GM19397 (cell line): ENCODE results near the gene MAPKAPK2.

ENCODE experiments used
- ATAC-seq: cut with Tn5 transposase; IDR thresholded peaks from one replicate; pipeline ENCODE4 v1.9.1; 2021; ENCODE audit warnings: mild to moderate bottlenecking, moderate library complexity; ENCODE audit not compliant: unreplicated experiment

MAPKAPK2 gene

GRCh38 chr1:206702260-206702659 lies 17.6 kb downstream of the MAPKAPK2 start:
- ATAC-seq = no peak

GRCh38 chr1:206702803-206703202 lies 18.1 kb downstream of the MAPKAPK2 start:
- no peak for ATAC-seq

GRCh38 chr1:206703661-206704060 lies 19.0 kb downstream of the MAPKAPK2 start:
- ATAC-seq = peak; percentile 65

- no peak for ATAC-seq
Observed at GRCh38 chr1:206704226-206704625, 19.5 kb downstream of the MAPKAPK2 start.

GRCh38 chr1:206705191-206705590 lies 20.5 kb downstream of the MAPKAPK2 start:
- no peak for ATAC-seq

- no peak for ATAC-seq
Observed at GRCh38 chr1:206705726-206706297, 21.1 kb downstream of the MAPKAPK2 start.

GRCh38 chr1:206706298-206706791 lies 21.6 kb downstream of the MAPKAPK2 start:
- no peak for ATAC-seq

- ATAC-seq = no peak
Observed at GRCh38 chr1:206706806-206707366, 22.2 kb downstream of the MAPKAPK2 start.

- no peak for ATAC-seq
Observed at GRCh38 chr1:206708058-206708457, 23.4 kb downstream of the MAPKAPK2 start.

GRCh38 chr1:206708882-206709281 lies 24.2 kb downstream of the MAPKAPK2 start:
- no peak for ATAC-seq

- ATAC-seq = no peak
Observed at GRCh38 chr1:206709322-206709721, 24.6 kb downstream of the MAPKAPK2 start.

GRCh38 chr1:206709772-206710459 lies 25.2 kb downstream of the MAPKAPK2 start:
- ATAC-seq = no peak

GRCh38 chr1:206710460-206710823 lies 25.7 kb downstream of the MAPKAPK2 start:
- ATAC-seq = no peak

- no peak for ATAC-seq
Observed at GRCh38 chr1:206713070-206713469, 28.4 kb downstream of the MAPKAPK2 start.

GRCh38 chr1:206713910-206714312 lies 29.2 kb downstream of the MAPKAPK2 start:
- no peak for ATAC-seq

GRCh38 chr1:206714331-206715058 lies 29.8 kb downstream of the MAPKAPK2 start:
- ATAC-seq = no peak

- ATAC-seq = no peak
Observed at GRCh38 chr1:206715120-206715519, 30.4 kb downstream of the MAPKAPK2 start.

GRCh38 chr1:206715552-206716158 lies 30.9 kb downstream of the MAPKAPK2 start:
- no peak for ATAC-seq

- ATAC-seq = no peak
Observed at GRCh38 chr1:206716159-206716869, 31.6 kb downstream of the MAPKAPK2 start.

- ATAC-seq = peak; percentile 74
Observed at GRCh38 chr1:206716870-206717673, 32.4 kb downstream of the MAPKAPK2 start.
